HUDEP-2 (cell line): Measurements from ENCODE around the gene TXNDC12.
"Not testable (repeated sequence)": the region's sequence is repeated elsewhere in the genome, so short reads cannot be mapped to it uniquely, and the experiment has no call there.

Source experiments
- DNase-seq, 76 experiments: peaks; one replicate each; lab custom pipeline; 2025; ENCODE audit not compliant: unreplicated experiment in 76 of 76; lab: John Stamatoyannopoulos, UW

TXNDC12 gene

GRCh38 chr1:52055066-52055865 lies at the start of gene TXNDC12:
Gene TXNDC12, minus strand, starts transcription at chr1:52055191. Its CDS starts 95 bp downstream, at chr1:52055096.
- peak in 74 of 76 experiments; percentile 16 to 80 (median 63) for DNase-seq

- DNase-seq, result no peak
These were observed 47.5 kb upstream of the TXNDC12 start for GRCh38 chr1:52102336-52103013.

GRCh38 chr1:52098139-52098871 lies 43.3 kb upstream of the TXNDC12 start:
- DNase-seq, result no peak

GRCh38 chr1:52096216-52096615 lies 41.2 kb upstream of the TXNDC12 start:
- DNase-seq, result no peak

GRCh38 chr1:52094300-52094699 lies 39.3 kb upstream of the TXNDC12 start:
- not testable (repeated sequence) for DNase-seq

GRCh38 chr1:52087892-52088291 lies 32.9 kb upstream of the TXNDC12 start:
- DNase-seq, result not testable (repeated sequence)

GRCh38 chr1:52080014-52080415 lies 25.0 kb upstream of the TXNDC12 start:
- DNase-seq, result no peak

GRCh38 chr1:52077277-52077676 lies 22.3 kb upstream of the TXNDC12 start:
- not testable (repeated sequence) for DNase-seq

GRCh38 chr1:52072291-52072690 lies 17.3 kb upstream of the TXNDC12 start:
- DNase-seq, result no peak

- no peak for DNase-seq
These were observed 15.7 kb upstream of the TXNDC12 start for GRCh38 chr1:52070704-52071103.

GRCh38 chr1:52063192-52063591 lies 8.2 kb upstream of the TXNDC12 start:
- no peak for DNase-seq

GRCh38 chr1:52060822-52061221 lies 5.8 kb upstream of the TXNDC12 start:
- no peak for DNase-seq

- DNase-seq, result no peak
These were observed 4.9 kb upstream of the TXNDC12 start for GRCh38 chr1:52059888-52060287.

- no peak for DNase-seq
These were observed 4.3 kb upstream of the TXNDC12 start for GRCh38 chr1:52059321-52059720.

GRCh38 chr1:52057876-52058415 lies 3.0 kb upstream of the TXNDC12 start:
- DNase-seq, result no peak

GRCh38 chr1:52057255-52057654 lies 2.3 kb upstream of the TXNDC12 start:
- no peak for DNase-seq

GRCh38 chr1:52056937-52057231 lies 1.9 kb upstream of the TXNDC12 start:
- DNase-seq, result no peak

- peak; percentile 11 to 96 (median 89) for DNase-seq
These were observed 1.4 kb upstream of the TXNDC12 start, which contains the start of gene BTF3L4 for GRCh38 chr1:52056163-52056936. Gene BTF3L4, plus strand, starts transcription at chr1:52056295. Its CDS starts 3,553 bp downstream, at chr1:52059848.

- DNase-seq, result no peak
These were observed 823 bp upstream of the TXNDC12 start for GRCh38 chr1:52055866-52056162.

GRCh38 chr1:52054496-52055065 lies 410 bp downstream of the TXNDC12 start:
- peak in 1 of 76 experiments; percentile 61 for DNase-seq
